H1 (cell line): ENCODE data around the gene OPCML. TPM values are rescaled to one million over a fixed set of nuclear protein-coding genes. Genes with fewer than 3 reads are reported as not detected.

Experiments used
- CTCF ChIA-PET: fragments of 300-600 bp; sonication (Branson Sonifier 250); formaldehyde crosslinking; loops from one replicate; lab custom pipeline; 2021; ENCODE audit not compliant: partially characterized antibody; lab: Charles Lee
- POLR2A ChIA-PET: fragments of 300-600 bp; sonication (Branson Sonifier 250); formaldehyde crosslinking; loops from one replicate; lab custom pipeline; 2021; ENCODE audit warnings: inconsistent platforms; ENCODE audit not compliant: partially characterized antibody; lab: Charles Lee
- DNase-seq, 2 experiments: peaks; one replicate each; pipeline versions ENCODE4 v3.0.0 to v3.0.0-alpha.2; 2010 to 2022; ENCODE audit warnings: low spot score in 2 of 2, low read depth in 1 of 2, mixed read lengths in 1 of 2
- FAIRE-seq: peaks from 2 replicates; lab custom pipeline; 2011; peaks lifted over from hg19 to GRCh38; lab: Jason Lieb, UNC
- H2AFZ ChIP-seq: 2 replicates; pipeline ENCODE4 v1.8.1; 2012; ENCODE audit warnings: low read length, inconsistent platforms
- H2AK5ac ChIP-seq: 2 replicates; pipeline ENCODE4 v1.6.1; 2013; ENCODE audit warnings: low read depth, low read length
- H2BK120ac ChIP-seq: replicated peaks from 2 replicates; pipeline ENCODE3; 2013; ENCODE audit warnings: low read depth, low read length, inconsistent platforms
- H2BK12ac ChIP-seq: 2 replicates; pipeline ENCODE4 v1.6.1; 2013; ENCODE audit warnings: low read depth, low read length
- H2BK15ac ChIP-seq: 2 replicates; pipeline ENCODE4 v1.6.1; 2013; ENCODE audit warnings: low read length
- H2BK20ac ChIP-seq: 2 replicates; pipeline ENCODE4 v1.6.1; 2013; ENCODE audit warnings: low read length
- H2BK5ac ChIP-seq: 2 replicates; pipeline ENCODE4 v1.6.1; 2013; ENCODE audit warnings: low read depth, low read length
- H3K14ac ChIP-seq: 2 replicates; pipeline ENCODE4 v1.6.1; 2013; ENCODE audit warnings: inconsistent platforms; ENCODE audit not compliant: insufficient read length
- H3K18ac ChIP-seq: 2 replicates; pipeline ENCODE4 v1.6.1; 2013; ENCODE audit warnings: low read length; ENCODE audit errors: extremely low read depth
- H3K23ac ChIP-seq: 2 replicates; pipeline ENCODE4 v1.6.1; 2013; ENCODE audit warnings: inconsistent platforms; ENCODE audit not compliant: insufficient read length
- H3K23me2 ChIP-seq: 2 replicates; pipeline ENCODE4 v1.6.1; 2013; ENCODE audit warnings: low read depth, low read length
- H3K27ac ChIP-seq: 2 replicates; pipeline ENCODE4 v1.6.1; 2011; ENCODE audit warnings: low read depth, low read length, inconsistent platforms
- H3K27me3 ChIP-seq, 4 experiments: replicated peaks in 1 of 4; 1 replicate in 1 of 4; 2 replicates in 3 of 4; pipeline versions ENCODE4 v1.6.1 to v1.8.1; 2011 to 2013; ENCODE audit warnings: low read length in 3 of 4, mild to moderate bottlenecking in 3 of 4, inconsistent platforms in 2 of 4, mixed read lengths in 2 of 4, moderate library complexity in 1 of 4; ENCODE audit not compliant: control insufficient read depth in 3 of 4, insufficient read depth in 3 of 4; ENCODE audit errors: extremely low read depth in 1 of 4
- H3K36me3 ChIP-seq, 4 experiments: 2 replicates each; pipeline versions ENCODE4 v1.6.1 to v1.8.1; 2011 to 2013; ENCODE audit warnings: mild to moderate bottlenecking in 4 of 4, low read length in 3 of 4, moderate library complexity in 2 of 4, control low read depth in 1 of 4, inconsistent platforms in 1 of 4; ENCODE audit not compliant: insufficient read depth in 4 of 4, control insufficient read depth in 2 of 4
- H3K4ac ChIP-seq: replicated peaks from 2 replicates; pipeline ENCODE3; 2013; ENCODE audit warnings: low read length, low read depth, mixed read lengths, inconsistent platforms; ENCODE audit not compliant: insufficient read length
- H3K4me1 ChIP-seq, 4 experiments: replicated peaks in 1 of 4; 1 replicate in 1 of 4; 2 replicates in 3 of 4; pipeline versions ENCODE4 v1.6.1 to v1.8.1; 2011 to 2013; ENCODE audit warnings: low read length in 3 of 4, inconsistent platforms in 2 of 4, mixed read lengths in 1 of 4; ENCODE audit not compliant: insufficient read depth in 4 of 4, control insufficient read depth in 3 of 4
- H3K4me2 ChIP-seq, 2 experiments: 2 replicates each; pipeline versions ENCODE4 v1.6.1 to v1.8.1; 2011 to 2013; ENCODE audit warnings: low read depth in 2 of 2, low read length in 2 of 2, control low read depth in 1 of 2, inconsistent platforms in 1 of 2, mild to moderate bottlenecking in 1 of 2; ENCODE audit not compliant: insufficient read depth in 1 of 2
- H3K4me3 ChIP-seq, 4 experiments: fragments of 200-600, 300-600 bp in 1 of 4; sonication (generic), shearing (Covaris generic), sonication (Bioruptor Twin) in 1 of 4; 2 replicates each; pipeline versions ENCODE4 v1.5.1 to v1.8.1; 2011 to 2016; ENCODE audit warnings: low read length in 4 of 4, low read depth in 3 of 4, control low read depth in 2 of 4, inconsistent platforms in 2 of 4, mild to moderate bottlenecking in 2 of 4, mixed read lengths in 1 of 4, moderate library complexity in 1 of 4; ENCODE audit not compliant: insufficient read depth in 2 of 4; ENCODE audit errors: extremely low read depth in 1 of 4
- H3K56ac ChIP-seq: replicated peaks from 2 replicates; pipeline ENCODE3; 2013; ENCODE audit warnings: low read depth, mild to moderate bottlenecking, mixed read lengths, low read length, inconsistent platforms; ENCODE audit not compliant: insufficient read length
- H3K79me1 ChIP-seq: 2 replicates; pipeline ENCODE4 v1.6.1; 2013; ENCODE audit warnings: low read depth, low read length, control low read depth
- H3K79me2 ChIP-seq, 2 experiments: 2 replicates each; pipeline versions ENCODE4 v1.6.1 to v1.8.1; 2012 to 2013; ENCODE audit warnings: low read length in 2 of 2, mild to moderate bottlenecking in 2 of 2, inconsistent platforms in 1 of 2; ENCODE audit not compliant: insufficient read depth in 2 of 2, control insufficient read depth in 1 of 2
- H3K9ac ChIP-seq, 4 experiments: replicated peaks in 1 of 4; 1 replicate in 1 of 4; 2 replicates in 3 of 4; pipeline versions ENCODE4 v1.6.1 to v1.8.1; 2011 to 2013; ENCODE audit warnings: low read depth in 3 of 4, low read length in 3 of 4, control low read depth in 2 of 4, mild to moderate bottlenecking in 2 of 4, moderate library complexity in 2 of 4, inconsistent platforms in 1 of 4; ENCODE audit errors: extremely low read depth in 1 of 4
- H3K9me3 ChIP-seq, 2 experiments: 2 replicates each; pipeline versions ENCODE4 v1.6.1 to v1.8.1; 2012 to 2013; ENCODE audit warnings: mild to moderate bottlenecking in 2 of 2, moderate library complexity in 2 of 2, control low read depth in 1 of 2, inconsistent platforms in 1 of 2, low read depth in 1 of 2, low read length in 1 of 2, mixed read lengths in 1 of 2; ENCODE audit not compliant: insufficient read depth in 2 of 2
- H4K20me1 ChIP-seq, 2 experiments: replicated peaks in 1 of 2; 2 replicates each; pipeline versions ENCODE3 to v1.8.1; 2011 to 2013; ENCODE audit warnings: inconsistent platforms in 2 of 2, low read length in 2 of 2, mild to moderate bottlenecking in 1 of 2; ENCODE audit not compliant: insufficient read depth in 2 of 2, control insufficient read depth in 1 of 2
- H4K5ac ChIP-seq: 2 replicates; pipeline ENCODE4 v1.6.1; 2013; ENCODE audit warnings: low read length, low read depth, mixed read lengths, inconsistent platforms; ENCODE audit not compliant: insufficient read length
- H4K8ac ChIP-seq: 2 replicates; pipeline ENCODE4 v1.8.0; 2013; ENCODE audit warnings: mild to moderate bottlenecking, moderate library complexity, low read length, inconsistent platforms; ENCODE audit not compliant: insufficient read depth; ENCODE audit errors: extremely low read depth
- H4K91ac ChIP-seq: replicated peaks from 2 replicates; pipeline ENCODE3; 2013; ENCODE audit warnings: low read length, mixed read lengths, inconsistent platforms; ENCODE audit not compliant: insufficient read length
- ASH2L ChIP-seq: fragments of 200-600, 300-600 bp; sonication (generic); IDR thresholded peaks from one replicate; pipeline ENCODE4 v1.7.1; 2017; ENCODE audit warnings: low read length
- CBX8 ChIP-seq: fragments of 300-800, 300-1000 bp; sonication (generic); IDR thresholded peaks from 2 replicates; pipeline ENCODE4 v1.7.1; 2016; ENCODE audit warnings: low read depth, low read length, borderline replicate concordance
- EP300 ChIP-seq, 2 experiments: IDR thresholded peaks; 1 replicate in 1 of 2; 2 replicates in 1 of 2; pipeline ENCODE4 v1.6.1; 2011 to 2012; ENCODE audit warnings: low read depth in 2 of 2, low read length in 2 of 2, mild to moderate bottlenecking in 2 of 2, borderline replicate concordance in 1 of 2, inconsistent platforms in 1 of 2, moderate library complexity in 1 of 2
- JUN ChIP-seq: IDR thresholded peaks from 2 replicates; pipeline ENCODE4 v1.6.1; 2011; ENCODE audit warnings: low read depth, mild to moderate bottlenecking, improper control_type of control experiment, low read length
- JUND ChIP-seq: IDR thresholded peaks from 2 replicates; pipeline ENCODE4 v1.6.1; 2011; ENCODE audit warnings: mild to moderate bottlenecking, improper control_type of control experiment, low read length
- POLR2AphosphoS5 ChIP-seq: IDR thresholded peaks from 2 replicates; pipeline ENCODE4 v1.6.1; 2011; ENCODE audit warnings: low read depth, low read length
- SIN3A ChIP-seq, 2 experiments: IDR thresholded peaks in 1 of 2; conservative IDR thresholded peaks in 1 of 2; 2 replicates each; pipeline ENCODE4 v1.6.1; 2011 to 2012; ENCODE audit warnings: low read length in 2 of 2, improper control_type of control experiment in 1 of 2, low read depth in 1 of 2, mild to moderate bottlenecking in 1 of 2
- TAF1 ChIP-seq: IDR thresholded peaks from 2 replicates; pipeline ENCODE4 v1.6.1; 2011; ENCODE audit warnings: mild to moderate bottlenecking, low read depth, low read length
- ZNF274 ChIP-seq: IDR thresholded peaks from 2 replicates; pipeline ENCODE4 v1.7.0; 2012; ENCODE audit warnings: low read length, borderline replicate concordance; ENCODE audit errors: extremely low read depth
- WGBS, 2 experiments: shearing (Covaris generic) in 1 of 2; methylation state at CpG; one replicate each; pipeline versions ENCODE4 v1.1.6 to v1.1.7; 2013 to 2015; ENCODE audit warnings: low lambda C conversion rate in 2 of 2, mixed read lengths in 2 of 2, inconsistent platforms in 1 of 2, low coverage in 1 of 2, missing lambda C conversion rate in 1 of 2; ENCODE audit not compliant: insufficient replicate concordance in 2 of 2, insufficient coverage in 1 of 2, insufficient read length in 1 of 2; ENCODE audit errors: extremely low coverage in 1 of 2, missing lambda C conversion rate in 1 of 2; 5-methylcytosine and 5-hydroxymethylcytosine counted together
- polyA plus RNA-seq, 7 experiments: library from polyadenylated mRNA; depleted of rRNA in 3 of 7; stranded (reverse) in 5 of 7; unstranded in 2 of 7; fragments of >200 nt in 5 of 7; fragments of 200-250 nt in 2 of 7; gene quantifications; 1 replicate in 5 of 7; 2 replicates in 1 of 7; 4 replicates in 1 of 7; pipeline versions ENCODE4 v1.2.1 to v1.2.3, GENCODE V29; 2011 to 2013; ENCODE audit warnings: missing spikeins in 2 of 7, mixed read lengths in 2 of 7
- total RNA-seq: library from RNA; stranded (reverse); fragmentation: NEBNext Ultra II Directional; extraction: Animal tissue kit (Norgen Biotek cat#: 25700); gene quantifications from 2 replicates; pipeline ENCODE4 v1.2.1, GENCODE V29; 2021
- TF ChIP-seq, protein P1 (sequence below), 3 experiments: IDR thresholded peaks; 1 replicate in 2 of 3; 2 replicates in 1 of 3; pipeline versions ENCODE4 v1.5.1 to v1.6.1; 2011; ENCODE audit warnings: low read length in 3 of 3, mild to moderate bottlenecking in 3 of 3, inconsistent platforms in 2 of 3, low read depth in 1 of 3, moderate library complexity in 1 of 3; ENCODE audit not compliant: insufficient read depth in 1 of 3; ENCODE audit errors: control extremely low read depth in 1 of 3

Gene OPCML
- total and polyA plus RNA-seq, 2 of the 8 experiments (the other 6 are each of a cell fraction or from before 2014, with no cell fraction given) = 2.3 to 3.1 TPM

DNA sequence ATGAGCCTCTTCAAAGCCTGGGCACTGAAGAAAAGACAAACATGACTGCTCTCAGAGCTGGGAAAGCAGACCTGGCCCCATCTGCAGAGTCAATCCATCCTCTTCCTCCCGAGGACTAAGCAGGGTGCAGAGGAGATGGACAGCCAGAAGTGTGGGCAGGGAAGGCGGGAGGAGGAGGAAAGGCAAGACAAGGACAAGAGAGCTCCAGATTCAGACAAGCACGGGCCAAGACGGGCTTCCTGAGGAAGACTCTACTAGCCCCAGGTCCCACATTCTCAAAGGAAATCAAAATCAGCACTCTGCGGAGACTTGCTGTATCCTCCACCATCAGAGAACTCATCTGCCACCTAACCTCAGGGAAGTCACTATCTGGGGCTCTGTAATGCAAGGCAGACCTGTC lies 28.5 kb downstream of the OPCML start:
- no peak overlapping the region for H3K9ac ChIP-seq
- peaks cover 0 to 3% (median 0%) of the 10 kb centered on the region in 4 experiments; a peak in 1 of 7 replicates for H3K27me3 ChIP-seq
- no peak overlapping the region for H3K4ac ChIP-seq
- CTCF ChIA-PET = interaction anchor here (1.1 to 1.7 kb wide), 3 partner anchors 27 to 341 kb away, joined by 3 to 6 read pairs (median 3); no protein-coding TSS in a partner anchor
- H2BK15ac ChIP-seq = no peak overlapping the region; the same call in 1 of the 2 replicates
- H3K79me2 ChIP-seq = no peaks in the 10 kb centered on the region
- no peak overlapping the region for H3K56ac ChIP-seq
- WGBS, 2 experiments = 93% methylated on average over 5 of the region's 5 CpGs; no CpG with 5 or more reads in 1 of the 2 experiments
- H3K23ac ChIP-seq = no peak overlapping the region
- no peak overlapping the region for H3K4me2 ChIP-seq
- no peak overlapping the region for H2BK120ac ChIP-seq
- H2BK20ac ChIP-seq = no peak overlapping the region
- no peaks in the 10 kb centered on the region; the same call in 1 of the 2 replicates for H3K23me2 ChIP-seq
- H3K4me3 ChIP-seq = no peak overlapping the region
- H2BK12ac ChIP-seq = no peak overlapping the region; the same call in 1 of the 2 replicates
- H2AK5ac ChIP-seq = no peak overlapping the region
- H3K27ac ChIP-seq = no peak overlapping the region
- no peaks in the 10 kb centered on the region for H3K9me3 ChIP-seq
- H3K36me3 ChIP-seq = no peaks in the 10 kb centered on the region
- peak in 1 of 2 experiments; percentile 28 for DNase-seq
- H4K5ac ChIP-seq = no peak overlapping the region
- no peak overlapping the region for H2AFZ ChIP-seq
- POLR2A ChIA-PET = interaction anchor here (1.4 kb wide), 1 partner anchor 20 kb away, joined by 3 read pairs; no protein-coding TSS in a partner anchor
- no peak overlapping the region for H3K14ac ChIP-seq
- peaks cover 2% of the 10 kb centered on the region; the same call in 1 of the 2 replicates for H3K79me1 ChIP-seq
- H3K4me1 ChIP-seq = peaks cover 0 to 33% (median 10%) of the 10 kb centered on the region in 4 experiments; a peak in 4 of 7 replicates
- FAIRE-seq = no peak
- no peak overlapping the region for H4K8ac ChIP-seq
- no peak overlapping the region for H4K91ac ChIP-seq
- no peak overlapping the region for H3K18ac ChIP-seq
- H4K20me1 ChIP-seq = no peaks in the 10 kb centered on the region
- no peak overlapping the region for H2BK5ac ChIP-seq
- no peak for TF ChIP-seq CBX8
- no peak for TF ChIP-seq POLR2AphosphoS5
- TF ChIP-seq ZNF274 = no peak
- TF ChIP-seq, protein P1, sequence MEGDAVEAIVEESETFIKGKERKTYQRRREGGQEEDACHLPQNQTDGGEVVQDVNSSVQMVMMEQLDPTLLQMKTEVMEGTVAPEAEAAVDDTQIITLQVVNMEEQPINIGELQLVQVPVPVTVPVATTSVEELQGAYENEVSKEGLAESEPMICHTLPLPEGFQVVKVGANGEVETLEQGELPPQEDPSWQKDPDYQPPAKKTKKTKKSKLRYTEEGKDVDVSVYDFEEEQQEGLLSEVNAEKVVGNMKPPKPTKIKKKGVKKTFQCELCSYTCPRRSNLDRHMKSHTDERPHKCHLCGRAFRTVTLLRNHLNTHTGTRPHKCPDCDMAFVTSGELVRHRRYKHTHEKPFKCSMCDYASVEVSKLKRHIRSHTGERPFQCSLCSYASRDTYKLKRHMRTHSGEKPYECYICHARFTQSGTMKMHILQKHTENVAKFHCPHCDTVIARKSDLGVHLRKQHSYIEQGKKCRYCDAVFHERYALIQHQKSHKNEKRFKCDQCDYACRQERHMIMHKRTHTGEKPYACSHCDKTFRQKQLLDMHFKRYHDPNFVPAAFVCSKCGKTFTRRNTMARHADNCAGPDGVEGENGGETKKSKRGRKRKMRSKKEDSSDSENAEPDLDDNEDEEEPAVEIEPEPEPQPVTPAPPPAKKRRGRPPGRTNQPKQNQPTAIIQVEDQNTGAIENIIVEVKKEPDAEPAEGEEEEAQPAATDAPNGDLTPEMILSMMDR (IDR thresholded peaks at IDR 0.05; ENCODE audit: control extremely low read depth in 1 of 3, insufficient read depth in 1 of 3, low read depth in 1 of 3, low read length in 3 of 3) = no peak
- no peak for TF ChIP-seq SIN3A (conservative IDR thresholded peaks at IDR 0.05 in 1 of 2, IDR thresholded peaks at IDR 0.05 in 1 of 2; ENCODE audit: low read depth in 1 of 2, low read length in 2 of 2)
- no peak for TF ChIP-seq JUN
- TF ChIP-seq TAF1 = no peak
- TF ChIP-seq EP300 (IDR thresholded peaks at IDR 0.05; ENCODE audit: borderline replicate concordance in 1 of 2, low read depth in 2 of 2, low read length in 2 of 2) = no peak
- no peak for TF ChIP-seq ASH2L
- TF ChIP-seq JUND = no peak
